ENCODE data around the gene RGCC. TPM values are rescaled to one million over a fixed set of nuclear protein-coding genes. Genes with fewer than 3 reads are reported as not detected.
A peak's percentile ranks its signal among the peaks of the same experiment; 100 is the strongest.

The RGCC gene
- total and polyA plus RNA-seq, 2 donors (not counting 3 experiments of a cell fraction or from before 2014, with no cell fraction given): 112 to 138 TPM

DNA sequence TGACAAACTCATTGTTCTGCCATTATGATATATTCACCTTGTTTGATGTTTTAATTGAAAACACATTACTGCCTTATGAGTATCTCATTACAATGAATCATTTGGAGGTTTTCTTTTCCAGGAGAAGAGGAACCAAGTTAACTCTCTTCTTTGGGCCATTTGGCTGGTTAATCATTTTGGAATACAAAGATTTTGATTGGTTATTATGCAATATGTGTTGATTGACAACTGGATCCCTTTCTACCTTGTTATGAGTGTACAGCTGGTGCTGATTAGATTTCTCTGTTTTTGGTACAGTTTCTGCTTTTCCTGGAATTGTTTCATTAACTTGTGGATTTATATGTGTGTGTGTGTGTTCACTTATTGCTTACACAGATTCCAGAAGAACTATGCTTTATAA is 49.2 kb upstream of the RGCC start:
- ChIA-PET POLR2A (no interaction called here), CTCF (no interaction called here)
- Histone ChIP-seq H3K9me3 (replicated peaks; ENCODE audit: control insufficient read depth, insufficient read depth, low read length) (no peaks in the 10 kb centered on the region), H4K20me1 (replicated peaks; ENCODE audit: control insufficient read depth, extremely low read depth, insufficient read depth, low read length) (no peaks in the 10 kb centered on the region), H3K4me2 (ENCODE audit: insufficient read depth, low read length) (no peak overlapping the region), H3K27me3 (ENCODE audit: control insufficient read depth in 2 of 2, insufficient read depth in 2 of 2, low read length in 2 of 2) (peaks cover 0 to 4% of the 10 kb centered on the region in 2 experiments), H3K4me1 (ENCODE audit: control insufficient read depth, extremely low read depth, insufficient read depth, low read length) (no peaks in the 10 kb centered on the region), H3K27ac (ENCODE audit: insufficient read depth, low read depth, low read length) (no peak overlapping the region), H3K36me3 (ENCODE audit: control insufficient read depth in 2 of 2, extremely low read depth in 1 of 2, insufficient read depth in 2 of 2, low read length in 2 of 2) (no peaks in the 10 kb centered on the region), H3K9ac (replicated peaks; ENCODE audit: extremely low read depth, insufficient read depth, low read length) (no peak overlapping the region), H3K4me3 (replicated peaks in 1 of 3; ENCODE audit: insufficient read depth in 1 of 3, low read depth in 1 of 3, low read length in 3 of 3) (no peak overlapping the region), H2AFZ (ENCODE audit: low read depth, low read length) (no peak overlapping the region), H3K79me2 (ENCODE audit: control insufficient read depth, insufficient read depth, low read length) (no peaks in the 10 kb centered on the region), H3K9me1 (replicated peaks; ENCODE audit: control insufficient read depth, extremely low read depth, insufficient read depth, low read length) (no peaks in the 10 kb centered on the region)
- FAIRE-seq (no peak), DNase-seq (ENCODE audit: low read depth, low spot score) (peak; percentile 22)
- intact Hi-C loops (cut with micrococcal nuclease): no loop called here
- no TSS peak for BruUV-seq (replicated peaks)
- dilution Hi-C loops (cut with MboI; ENCODE audit: extremely low pct_ligation_motif_present, low sequenced_read_pairs): no loop called here
- TF ChIP-seq POLR2A (IDR thresholded peaks at IDR 0.05; ENCODE audit: low read depth, low read length): no peak
- no peak for TF ChIP-seq MYC (IDR thresholded peaks at IDR 0.05; ENCODE audit: low read depth, low read length)
- TF ChIP-seq EZH2 (IDR thresholded peaks at IDR 0.05; ENCODE audit: borderline replicate concordance, low read depth, low read length, severe bottlenecking): no peak
- TF ChIP-seq, protein P1, sequence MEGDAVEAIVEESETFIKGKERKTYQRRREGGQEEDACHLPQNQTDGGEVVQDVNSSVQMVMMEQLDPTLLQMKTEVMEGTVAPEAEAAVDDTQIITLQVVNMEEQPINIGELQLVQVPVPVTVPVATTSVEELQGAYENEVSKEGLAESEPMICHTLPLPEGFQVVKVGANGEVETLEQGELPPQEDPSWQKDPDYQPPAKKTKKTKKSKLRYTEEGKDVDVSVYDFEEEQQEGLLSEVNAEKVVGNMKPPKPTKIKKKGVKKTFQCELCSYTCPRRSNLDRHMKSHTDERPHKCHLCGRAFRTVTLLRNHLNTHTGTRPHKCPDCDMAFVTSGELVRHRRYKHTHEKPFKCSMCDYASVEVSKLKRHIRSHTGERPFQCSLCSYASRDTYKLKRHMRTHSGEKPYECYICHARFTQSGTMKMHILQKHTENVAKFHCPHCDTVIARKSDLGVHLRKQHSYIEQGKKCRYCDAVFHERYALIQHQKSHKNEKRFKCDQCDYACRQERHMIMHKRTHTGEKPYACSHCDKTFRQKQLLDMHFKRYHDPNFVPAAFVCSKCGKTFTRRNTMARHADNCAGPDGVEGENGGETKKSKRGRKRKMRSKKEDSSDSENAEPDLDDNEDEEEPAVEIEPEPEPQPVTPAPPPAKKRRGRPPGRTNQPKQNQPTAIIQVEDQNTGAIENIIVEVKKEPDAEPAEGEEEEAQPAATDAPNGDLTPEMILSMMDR (IDR thresholded peaks at IDR 0.05; ENCODE audit: extremely low read depth in 1 of 2, insufficient read depth in 1 of 2, low read depth in 1 of 2, low read length in 2 of 2): no peak
- TF ChIP-seq FOS (IDR thresholded peaks at IDR 0.05; ENCODE audit: borderline replicate concordance, insufficient read depth, low read length): no peak
- TF ChIP-seq POLR2AphosphoS5 (IDR thresholded peaks at IDR 0.05; ENCODE audit: insufficient read depth, low read depth, low read length): no peak
- TF ChIP-seq, protein P2, sequence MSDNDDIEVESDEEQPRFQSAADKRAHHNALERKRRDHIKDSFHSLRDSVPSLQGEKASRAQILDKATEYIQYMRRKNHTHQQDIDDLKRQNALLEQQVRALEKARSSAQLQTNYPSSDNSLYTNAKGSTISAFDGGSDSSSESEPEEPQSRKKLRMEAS (IDR thresholded peaks at IDR 0.05; ENCODE audit: insufficient read depth, insufficient read length): no peak
- TF ChIP-seq JUN (IDR thresholded peaks at IDR 0.05; ENCODE audit: borderline replicate concordance, insufficient read depth, insufficient read length, low read depth): no peak
- TF ChIP-seq GATA2 (IDR thresholded peaks at IDR 0.05; ENCODE audit: insufficient read depth, insufficient read length, low read depth, low read length): no peak
